GM19240 (cell line): ENCODE data around the gene KCTD16.

Experiments
- DNase-seq: peaks from one replicate; pipeline ENCODE4 v3.0.0; 2011; ENCODE audit warnings: low spot score; ENCODE audit not compliant: insufficient read length

Gene KCTD16

GRCh38 chr5:144457160-144457559 lies 286.5 kb downstream of the KCTD16 start:
- no peak for DNase-seq

- DNase-seq = no peak
Measured at GRCh38 chr5:144458216-144458615, 287.5 kb downstream of the KCTD16 start.

DNA sequence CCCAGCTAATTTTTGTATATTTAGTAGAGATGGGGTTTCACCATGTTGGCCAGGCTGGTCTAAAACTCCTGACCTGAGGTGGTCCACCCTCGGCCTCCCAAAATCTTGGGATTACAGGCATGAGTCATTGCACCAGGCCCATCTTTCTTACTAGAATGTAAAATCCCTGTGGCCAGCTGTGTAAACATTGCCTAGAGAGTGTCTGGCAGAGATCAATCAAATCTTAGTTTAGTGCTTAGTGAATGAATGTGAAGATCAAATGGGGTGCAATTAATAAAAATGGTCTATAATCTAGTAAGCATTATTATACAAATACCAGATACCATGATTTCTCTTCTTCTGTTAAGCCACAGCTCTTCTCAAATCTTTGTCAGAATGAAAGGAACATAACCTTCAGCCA lies 289.9 kb downstream of the KCTD16 start:
- DNase-seq = no peak

- no peak for DNase-seq
Measured at GRCh38 chr5:144462577-144462976, 291.9 kb downstream of the KCTD16 start.

GRCh38 chr5:144463481-144464223 lies 293.0 kb downstream of the KCTD16 start:
- no peak for DNase-seq

DNA sequence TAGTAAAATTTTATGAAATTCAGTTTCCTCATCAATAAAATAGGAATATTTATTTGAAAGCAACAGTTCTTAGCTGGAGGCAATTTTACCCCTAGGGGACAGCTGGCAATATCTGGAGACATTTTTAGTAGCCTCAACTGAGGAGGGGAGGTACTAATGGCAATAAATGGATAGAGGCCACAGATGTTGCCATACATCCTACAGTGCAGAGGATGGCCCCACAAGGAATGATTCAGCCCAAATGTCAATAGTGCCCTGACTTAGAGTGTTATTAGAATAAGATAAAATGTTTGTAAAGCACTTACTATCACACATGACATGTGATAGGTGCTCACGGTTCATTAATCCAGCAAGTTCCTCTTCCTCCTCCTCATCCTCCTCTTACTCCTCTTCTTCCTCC lies 293.6 kb downstream of the KCTD16 start:
- DNase-seq = no peak

GRCh38 chr5:144465441-144465840 lies 294.8 kb downstream of the KCTD16 start:
- no peak for DNase-seq

DNA sequence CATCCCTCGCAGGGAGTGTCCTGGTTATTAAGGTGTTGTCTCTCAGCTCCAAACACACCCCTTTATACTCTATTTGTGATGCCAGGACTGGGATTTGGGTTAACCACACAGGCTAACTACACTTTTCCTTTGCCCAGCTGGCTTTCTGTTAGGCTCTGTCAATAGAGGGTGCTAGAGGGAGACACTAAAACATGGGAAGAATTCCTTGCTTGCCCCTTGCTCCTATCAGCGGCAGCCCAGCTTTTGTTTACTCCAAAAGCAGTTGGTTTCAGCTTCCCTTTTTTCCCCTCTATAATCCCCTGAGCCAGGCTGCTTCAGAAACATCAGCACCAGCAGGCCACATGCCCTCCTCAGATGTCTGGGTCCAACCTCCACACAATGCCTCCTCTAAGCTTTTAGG lies 297.1 kb downstream of the KCTD16 start:
- no peak for DNase-seq

GRCh38 chr5:144468571-144468970 lies 297.9 kb downstream of the KCTD16 start:
- DNase-seq = no peak

- DNase-seq = no peak
Measured at GRCh38 chr5:144469106-144469505, 298.4 kb downstream of the KCTD16 start.

GRCh38 chr5:144472221-144472620 lies 301.5 kb downstream of the KCTD16 start:
- no peak for DNase-seq

DNA sequence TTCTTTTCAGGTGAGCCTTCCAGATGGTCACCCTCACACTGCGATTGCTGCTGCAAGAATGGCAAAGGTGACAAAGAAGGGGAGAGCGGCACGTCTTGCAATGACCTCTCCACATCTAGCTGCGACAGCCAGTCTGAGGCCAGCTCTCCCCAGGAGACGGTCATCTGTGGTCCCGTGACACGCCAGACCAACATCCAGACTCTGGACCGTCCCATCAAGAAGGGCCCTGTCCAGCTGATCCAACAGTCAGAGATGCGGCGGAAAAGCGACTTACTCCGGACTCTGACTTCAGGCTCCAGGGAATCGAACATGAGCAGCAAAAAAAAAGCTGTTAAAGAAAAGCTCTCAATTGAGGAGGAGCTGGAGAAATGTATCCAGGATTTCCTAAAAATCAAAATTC lies 303.0 kb downstream of the KCTD16 start:
- DNase-seq = no peak

DNA sequence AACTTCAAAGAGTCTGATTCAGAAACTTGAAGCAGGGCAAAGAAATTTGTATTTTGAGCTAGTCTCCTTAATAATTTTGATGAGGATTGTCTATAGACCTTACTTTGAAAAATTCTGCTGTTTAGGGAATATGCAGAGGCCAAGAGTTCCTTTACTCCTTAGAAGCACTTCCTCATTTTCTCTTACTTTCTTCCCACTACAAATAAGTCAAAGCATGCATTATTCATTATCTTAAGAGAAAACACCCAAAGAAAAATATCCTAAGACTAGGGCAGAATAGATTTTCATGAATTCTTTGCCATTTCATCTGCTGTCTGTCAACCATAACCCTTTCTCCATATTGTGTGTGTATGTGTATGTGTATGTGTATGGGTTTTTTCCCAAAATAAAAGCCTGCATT lies 307.9 kb downstream of the KCTD16 start:
- DNase-seq = no peak

- DNase-seq = no peak
Measured at GRCh38 chr5:144481861-144482260, 311.2 kb downstream of the KCTD16 start.

DNA sequence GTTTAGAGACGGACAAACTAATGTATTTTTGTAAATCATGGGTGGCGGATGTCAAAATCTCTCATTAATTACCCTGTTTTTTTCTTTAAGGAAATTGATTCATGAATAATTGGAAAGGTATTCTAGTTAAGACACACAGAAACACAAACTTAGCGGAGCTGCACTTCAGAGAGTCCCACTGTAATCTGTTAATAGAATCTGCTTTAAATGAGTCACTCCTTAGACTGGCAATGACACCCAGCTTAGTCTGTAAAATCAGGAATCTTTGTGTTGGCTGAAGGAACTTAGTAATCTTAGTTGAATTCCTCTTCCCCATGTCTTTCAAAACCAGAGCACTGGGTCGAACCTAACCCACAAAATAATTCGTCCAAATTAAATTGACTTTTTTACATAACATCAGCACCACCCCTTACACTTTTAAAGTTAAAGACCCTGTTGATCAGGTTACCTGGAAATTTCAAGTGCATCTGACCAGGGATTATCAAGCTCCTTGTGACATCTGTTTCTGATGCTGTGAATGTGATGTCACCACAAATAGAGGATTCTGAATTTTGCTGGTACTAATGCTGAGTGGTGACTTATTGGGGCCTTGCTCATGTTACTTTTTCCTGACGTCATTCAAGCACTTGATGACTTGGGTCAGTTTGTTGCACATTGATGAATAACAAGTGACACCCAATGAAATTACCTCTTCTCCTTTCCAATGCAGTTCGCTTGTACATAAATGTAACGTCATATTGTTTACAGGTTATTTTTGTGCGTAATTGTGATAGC lies 313.6 kb downstream of the KCTD16 start:
- DNase-seq = no peak

DNA sequence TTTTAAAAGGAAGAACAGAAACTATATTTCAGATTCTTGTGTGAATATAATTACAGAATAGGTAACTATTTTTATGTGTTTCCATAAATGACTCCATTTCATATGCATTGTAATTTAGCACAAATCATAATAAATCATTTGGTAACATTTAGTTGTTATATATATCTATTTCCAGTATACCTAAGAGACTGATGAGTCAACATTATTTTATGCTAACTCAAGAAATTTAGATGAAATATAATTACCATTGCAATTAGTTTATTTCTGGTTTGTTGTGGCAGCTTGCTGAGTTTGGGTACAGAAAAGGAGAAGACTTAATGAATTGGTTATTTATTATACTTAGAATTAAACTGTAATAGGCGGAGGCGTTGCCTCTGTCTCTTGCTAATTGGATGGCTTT lies 314.9 kb downstream of the KCTD16 start:
- no peak for DNase-seq

- no peak for DNase-seq
Measured at GRCh38 chr5:144487207-144487606, 316.5 kb downstream of the KCTD16 start.

GRCh38 chr5:144487761-144488160 lies 317.1 kb downstream of the KCTD16 start:
- no peak for DNase-seq

DNA sequence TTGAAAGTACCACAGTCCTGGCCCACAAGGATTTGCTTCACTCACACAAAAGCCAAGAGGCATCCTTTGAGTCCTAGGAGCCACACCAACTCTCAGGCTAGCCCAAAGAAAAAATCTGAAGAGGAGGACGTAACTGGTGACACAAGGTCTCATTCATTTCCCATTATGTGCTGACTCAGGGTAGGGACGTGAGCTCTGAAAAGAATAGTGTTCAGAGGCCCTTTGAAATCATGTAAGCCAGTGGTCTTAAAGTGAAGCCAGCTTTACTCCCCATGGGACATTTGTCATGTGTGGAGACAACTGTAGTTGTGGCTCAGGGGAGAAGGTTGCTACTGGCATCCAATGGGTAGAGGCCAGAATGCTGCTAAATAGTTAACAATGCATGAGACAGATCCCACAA lies 332.4 kb downstream of the KCTD16 start:
- DNase-seq = no peak

DNA sequence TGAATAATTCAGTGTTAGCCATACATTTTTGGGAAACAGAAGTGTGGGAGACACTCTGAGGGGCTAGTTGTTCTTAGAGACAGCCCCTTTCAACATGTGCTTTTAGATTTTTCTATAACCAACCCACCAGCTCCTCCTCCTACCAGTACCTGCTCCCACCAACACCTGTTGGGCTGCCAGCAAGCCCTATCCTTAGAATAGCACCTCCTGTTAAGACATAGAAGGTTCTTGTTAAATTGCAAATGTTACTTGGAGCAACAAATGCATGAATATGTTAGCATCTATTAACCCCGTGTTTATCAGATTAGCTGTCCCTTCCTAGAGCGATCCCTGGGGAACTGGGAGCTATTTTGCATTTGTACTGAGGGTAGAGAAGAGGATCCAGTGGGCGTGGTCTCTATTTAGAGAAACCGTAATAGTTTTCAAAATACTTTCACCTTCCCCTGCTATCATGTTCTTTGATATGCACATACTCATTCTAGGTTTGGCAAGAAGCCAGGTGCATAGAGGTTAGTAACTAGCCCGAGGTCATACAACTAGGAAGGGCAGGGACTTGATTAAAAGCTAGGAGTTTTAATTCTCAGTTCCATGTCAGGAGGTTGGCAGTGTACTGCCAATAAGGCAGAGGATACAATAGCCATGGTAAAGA lies 334.4 kb downstream of the KCTD16 start:
- DNase-seq = no peak

GRCh38 chr5:144510845-144511579 lies 340.3 kb downstream of the KCTD16 start:
- no peak for DNase-seq

- DNase-seq = no peak
Measured at GRCh38 chr5:144511580-144512072, 341.0 kb downstream of the KCTD16 start.
